Activated CD8-positive, alpha-beta T cell treated with anti-CD3 and anti-CD28 coated beads for 36 hours (primary cell): ENCODE data around the gene PDIA2. TPM values are rescaled to one million over a fixed set of nuclear protein-coding genes. Genes with fewer than 3 reads are reported as not detected.

Experiments used
- ATAC-seq: fragments of 200-7000 bp; cut with Tn5 transposase; one replicate; pipeline ENCODE4 v1.10.0; 2021; ENCODE audit warnings: mild to moderate bottlenecking, moderate library complexity
- CTCF ChIA-PET: fragments of 350-600 bp; sonication (Branson Sonifier 250); formaldehyde crosslinking; loops from one replicate; lab custom pipeline; 2021; ENCODE audit warnings: antibody characterized with exemption; lab: Charles Lee
- POLR2A ChIA-PET: fragments of 350-600 bp; sonication (Branson Sonifier 250); formaldehyde crosslinking; loops from one replicate; lab custom pipeline; 2021; ENCODE audit warnings: antibody characterized with exemption; lab: Charles Lee
- DNase-seq: peaks from one replicate; pipeline ENCODE4 v3.0.0-alpha.2; 2020
- H3K27ac Mint-ChIP-seq: one replicate; pipeline ENCODE4 v1.8.0; 2021; ENCODE audit warnings: mild to moderate bottlenecking, mixed read lengths
- H3K27me3 Mint-ChIP-seq: one replicate; pipeline ENCODE4 v1.8.0; 2021; ENCODE audit warnings: mixed read lengths
- H3K36me3 Mint-ChIP-seq: one replicate; pipeline ENCODE4 v1.8.0; 2021; ENCODE audit warnings: low read depth, mixed read lengths
- H3K4me1 Mint-ChIP-seq: one replicate; pipeline ENCODE4 v1.8.0; 2021; ENCODE audit warnings: low read depth, mixed read lengths
- H3K4me3 Mint-ChIP-seq: one replicate; pipeline ENCODE4 v1.8.0; 2021; ENCODE audit warnings: mild to moderate bottlenecking, moderate library complexity, mixed read lengths
- H3K9me3 Mint-ChIP-seq: one replicate; pipeline ENCODE4 v1.8.0; 2021; ENCODE audit warnings: mixed read lengths
- intact Hi-C: fragments of 100-400 bp; cut with micrococcal nuclease; formaldehyde crosslinking; loops from one replicate; pipeline ENCODE4 v1.10.0; 2022
- total RNA-seq, 2 experiments: library from RNA; stranded (reverse); gene quantifications; one replicate each; pipeline ENCODE4 v1.2.3, GENCODE V29; 2021
- TF ChIP-seq, protein P1 (sequence below): fragments of 200-600 bp; IDR thresholded peaks from one replicate; pipeline ENCODE4 v1.8.0; 2022; ENCODE audit warnings: antibody characterized with exemption, mild to moderate bottlenecking

The PDIA2 gene
- total RNA-seq, 2 experiments from 2014 or later = not detected

DNA sequence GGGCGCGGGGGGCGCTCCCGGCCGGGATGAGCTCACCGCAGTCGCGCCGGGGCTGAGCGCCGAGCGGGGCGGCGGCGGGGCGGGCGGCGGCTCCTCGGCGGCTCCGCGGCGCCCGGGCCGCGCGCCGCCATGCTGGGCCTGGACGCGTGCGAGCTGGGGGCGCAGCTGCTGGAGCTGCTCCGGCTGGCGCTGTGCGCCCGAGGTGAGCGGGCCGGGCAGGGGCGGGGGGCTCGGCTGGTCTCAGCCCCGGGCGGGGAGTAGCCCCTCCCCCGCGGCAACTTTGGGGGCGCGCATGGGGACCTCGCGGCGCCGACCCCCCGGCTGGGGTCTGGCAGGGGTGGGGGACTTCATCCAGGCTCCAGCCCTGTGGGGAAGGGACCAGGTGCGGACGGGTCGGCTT, 2.4 kb upstream of the PDIA2 start, which contains the start of gene ARHGDIG:
ARHGDIG (plus strand) TSS at position 40 of the 400 bp plus-strand sequence; CDS start at position 130, 90 bp downstream.
- CTCF ChIA-PET = no interaction called here
- no peak for ATAC-seq

DNA sequence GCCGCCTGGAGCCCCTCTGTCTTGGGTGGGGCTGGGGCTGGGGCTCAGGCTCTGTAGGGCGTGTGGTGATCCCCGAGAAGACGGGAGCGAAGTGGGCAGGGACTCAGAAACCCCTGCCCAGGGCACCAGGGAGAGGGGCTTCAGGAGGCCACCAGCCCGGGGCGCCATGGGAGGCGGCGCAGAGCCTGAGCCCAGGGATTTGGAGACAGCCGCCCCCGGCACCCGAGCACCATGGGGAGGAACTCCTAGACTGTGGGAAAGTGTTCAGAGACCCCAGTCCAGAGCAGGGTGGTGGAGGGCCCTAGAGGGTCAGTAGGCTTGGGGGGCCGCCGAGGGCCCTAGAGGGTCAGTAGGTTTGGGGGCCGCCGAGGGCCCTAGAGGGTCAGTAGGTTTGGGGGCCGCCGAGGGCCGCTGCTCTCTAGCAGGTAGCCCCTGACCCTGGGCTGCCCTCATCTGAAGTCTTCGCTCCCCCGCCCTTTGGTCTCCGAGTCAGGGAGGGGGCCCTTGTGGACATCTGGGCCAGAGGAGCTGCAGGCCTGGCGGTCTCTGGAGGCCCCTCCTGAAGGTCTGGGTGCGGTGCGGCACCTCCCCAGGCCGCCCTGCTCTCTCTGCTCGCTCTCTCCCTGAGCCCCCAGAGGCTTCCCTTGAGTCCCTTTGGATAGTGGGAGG, 1.8 kb upstream of the PDIA2 start:
- CTCF ChIA-PET = no interaction called here
- TF ChIP-seq, protein P1, sequence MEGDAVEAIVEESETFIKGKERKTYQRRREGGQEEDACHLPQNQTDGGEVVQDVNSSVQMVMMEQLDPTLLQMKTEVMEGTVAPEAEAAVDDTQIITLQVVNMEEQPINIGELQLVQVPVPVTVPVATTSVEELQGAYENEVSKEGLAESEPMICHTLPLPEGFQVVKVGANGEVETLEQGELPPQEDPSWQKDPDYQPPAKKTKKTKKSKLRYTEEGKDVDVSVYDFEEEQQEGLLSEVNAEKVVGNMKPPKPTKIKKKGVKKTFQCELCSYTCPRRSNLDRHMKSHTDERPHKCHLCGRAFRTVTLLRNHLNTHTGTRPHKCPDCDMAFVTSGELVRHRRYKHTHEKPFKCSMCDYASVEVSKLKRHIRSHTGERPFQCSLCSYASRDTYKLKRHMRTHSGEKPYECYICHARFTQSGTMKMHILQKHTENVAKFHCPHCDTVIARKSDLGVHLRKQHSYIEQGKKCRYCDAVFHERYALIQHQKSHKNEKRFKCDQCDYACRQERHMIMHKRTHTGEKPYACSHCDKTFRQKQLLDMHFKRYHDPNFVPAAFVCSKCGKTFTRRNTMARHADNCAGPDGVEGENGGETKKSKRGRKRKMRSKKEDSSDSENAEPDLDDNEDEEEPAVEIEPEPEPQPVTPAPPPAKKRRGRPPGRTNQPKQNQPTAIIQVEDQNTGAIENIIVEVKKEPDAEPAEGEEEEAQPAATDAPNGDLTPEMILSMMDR = no peak
- Mint-ChIP-seq H3K36me3 (no peaks in the 10 kb centered on the region), H3K4me1 (peaks cover 8% of the 10 kb centered on the region), H3K27ac (no peak overlapping the region), H3K27me3 (peaks cover 12% of the 10 kb centered on the region), H3K9me3 (no peaks in the 10 kb centered on the region), H3K4me3 (no peak overlapping the region)
- no peak for DNase-seq
- no peak for ATAC-seq
- intact Hi-C loops = no loop called here
- POLR2A ChIA-PET = no interaction called here

More for the DNA sequence above, 2.4 kb upstream of the PDIA2 start, which contains the start of gene ARHGDIG:
- Mint-ChIP-seq H3K4me3 (no peak within 1 kb of the TSS), H3K27ac (no peak within 1 kb of the TSS), H3K4me1 (peaks cover 8% of the 10 kb centered on the region), H3K27me3 (peaks cover 13% of the 10 kb centered on the region), H3K36me3 (no peaks in the 10 kb centered on the region), H3K9me3 (no peaks in the 10 kb centered on the region)
- TF ChIP-seq, protein P1 = no peak
- POLR2A ChIA-PET = no interaction called here
- intact Hi-C loops = no loop called here
- no peak for DNase-seq

DNA sequence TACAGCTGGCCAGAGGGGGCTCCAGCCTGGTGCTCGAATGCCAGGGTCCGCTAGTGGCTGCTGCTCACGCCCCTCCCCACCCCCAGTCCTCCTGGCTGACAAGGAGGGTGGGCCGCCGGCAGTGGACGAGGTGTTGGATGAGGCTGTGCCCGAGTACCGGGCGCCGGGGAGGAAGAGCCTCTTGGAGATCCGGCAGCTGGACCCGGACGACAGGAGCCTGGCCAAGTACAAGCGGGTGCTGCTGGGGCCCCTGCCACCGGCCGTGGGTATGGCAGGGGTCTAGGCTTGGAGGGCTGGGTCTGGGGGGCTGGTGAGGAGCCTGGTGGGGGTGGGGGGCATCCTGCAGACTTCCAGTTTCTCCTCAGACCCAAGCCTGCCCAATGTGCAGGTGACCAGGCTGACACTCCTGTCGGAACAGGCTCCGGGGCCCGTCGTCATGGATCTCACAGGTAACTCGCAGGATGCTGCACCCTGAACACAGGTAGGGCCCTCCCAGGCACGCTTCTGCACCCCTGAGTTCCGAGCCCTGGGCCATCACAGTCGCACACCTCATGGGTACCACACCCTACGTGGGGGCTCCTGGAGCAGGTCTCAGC, 1.2 kb upstream of the PDIA2 start:
- TF ChIP-seq, protein P1 = no peak
- CTCF ChIA-PET = no interaction called here
- DNase-seq = no peak
- intact Hi-C loops = no loop called here
- no peak overlapping the region for H3K27ac Mint-ChIP-seq
- POLR2A ChIA-PET = no interaction called here
- no peak for ATAC-seq
- no peaks in the 10 kb centered on the region for H3K9me3 Mint-ChIP-seq
- H3K27me3 Mint-ChIP-seq = peaks cover 9% of the 10 kb centered on the region
- H3K36me3 Mint-ChIP-seq = peaks cover 3% of the 10 kb centered on the region
- no peak overlapping the region for H3K4me3 Mint-ChIP-seq
- H3K4me1 Mint-ChIP-seq = peaks cover 5% of the 10 kb centered on the region

DNA sequence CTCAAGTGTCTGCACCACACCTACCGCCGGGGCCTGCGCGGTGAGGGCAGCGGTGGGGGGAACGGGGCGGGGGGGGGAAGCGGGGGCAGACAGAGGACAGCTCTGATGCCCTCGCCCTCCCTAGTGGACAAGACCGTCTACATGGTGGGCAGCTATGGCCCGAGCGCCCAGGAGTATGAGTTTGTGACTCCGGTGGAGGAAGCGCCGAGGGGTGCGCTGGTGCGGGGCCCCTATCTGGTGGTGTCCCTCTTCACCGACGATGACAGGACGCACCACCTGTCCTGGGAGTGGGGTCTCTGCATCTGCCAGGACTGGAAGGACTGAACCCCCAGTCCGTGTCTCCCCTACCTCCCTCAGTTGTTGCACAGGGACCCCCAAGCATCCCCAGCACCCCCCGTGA, 473 bp upstream of the PDIA2 start:
- H3K9me3 Mint-ChIP-seq = no peaks in the 10 kb centered on the region
- no peak for DNase-seq
- TF ChIP-seq, protein P1 = no peak
- ChIA-PET POLR2A (no interaction called here), CTCF (no interaction called here)
- H3K4me3 Mint-ChIP-seq = no peak overlapping the region
- H3K27ac Mint-ChIP-seq = no peak overlapping the region
- ATAC-seq = no peak
- peaks cover 5% of the 10 kb centered on the region for H3K36me3 Mint-ChIP-seq
- peaks cover 5% of the 10 kb centered on the region for H3K4me1 Mint-ChIP-seq
- peaks cover 6% of the 10 kb centered on the region for H3K27me3 Mint-ChIP-seq
- intact Hi-C loops = no loop called here
